MM.1S (cell line): ENCODE data around the gene PRKG1.

ENCODE experiments used
- CTCF ChIP-seq: fragments of 300-600 bp; sonication (generic); IDR thresholded peaks from 2 replicates; pipeline ENCODE4 v1.5.1; 2016; ENCODE audit warnings: antibody characterized with exemption, low read length, mixed read lengths
- EZH2 ChIP-seq: fragments of 300-600 bp; sonication (generic); optimal IDR thresholded peaks from 2 replicates; pipeline ENCODE3; 2017; ENCODE audit warnings: low read depth, mild to moderate bottlenecking, antibody characterized with exemption, low read length, mixed read lengths

DNA sequence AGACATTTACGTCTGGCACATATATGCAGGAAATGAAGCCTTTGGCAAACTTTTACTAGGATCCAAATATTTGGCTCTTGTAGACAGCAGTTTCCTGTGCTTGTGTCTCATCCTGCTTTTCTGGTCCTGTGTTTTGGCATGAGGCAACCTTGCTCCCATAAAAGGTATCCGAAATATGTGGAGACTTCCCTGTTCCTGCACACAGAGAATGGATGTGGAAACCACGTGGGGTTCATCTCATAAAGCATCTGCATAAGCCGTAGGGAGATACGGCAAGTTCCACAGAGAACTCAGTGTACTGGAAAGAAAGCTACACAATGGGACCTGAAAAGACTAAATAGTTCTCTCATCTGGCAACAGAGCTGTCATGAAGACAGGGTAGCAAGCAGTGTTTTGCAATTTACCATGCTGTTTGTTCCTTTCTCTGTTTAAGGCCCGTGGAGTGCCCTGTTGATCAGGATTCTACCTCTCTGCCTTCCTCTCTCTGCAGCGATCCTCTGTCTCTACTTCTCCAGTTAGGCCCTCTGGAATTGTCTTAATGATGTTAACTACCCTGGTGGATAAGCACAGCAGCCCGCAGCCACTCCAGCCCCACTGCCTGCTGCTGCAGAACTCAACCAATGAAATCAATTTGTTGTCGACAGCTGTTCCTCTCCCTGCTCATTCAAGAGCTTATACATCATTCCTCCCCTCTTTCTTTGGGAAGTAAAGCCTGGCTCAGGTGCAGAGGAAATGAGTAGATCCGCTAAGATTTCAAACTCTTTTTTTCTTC is 331.5 kb downstream of the PRKG1 start:
- TF ChIP-seq CTCF (no peak), EZH2 (no peak)
